ENCODE data around the gene LAMA4.

DNA sequence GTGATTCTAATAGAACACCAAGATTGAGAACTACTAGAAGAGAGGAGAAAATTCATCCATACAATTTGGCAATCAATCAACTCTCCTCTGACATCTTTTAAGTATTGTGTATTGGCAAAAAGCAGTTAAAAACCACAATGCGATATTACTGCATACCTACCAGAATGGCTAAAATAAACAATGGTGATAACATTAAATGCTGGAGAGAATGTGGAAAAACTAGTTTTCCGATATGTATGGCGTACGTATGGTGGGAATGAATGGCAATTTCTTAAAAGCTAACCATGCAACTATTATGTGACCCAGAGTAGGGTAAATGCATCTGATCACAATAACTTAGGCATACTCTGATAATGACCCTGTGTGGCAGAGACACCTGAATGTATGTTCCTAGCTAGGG is 29.3 kb upstream of the LAMA4 start:
- TF ChIP-seq, protein P1, sequence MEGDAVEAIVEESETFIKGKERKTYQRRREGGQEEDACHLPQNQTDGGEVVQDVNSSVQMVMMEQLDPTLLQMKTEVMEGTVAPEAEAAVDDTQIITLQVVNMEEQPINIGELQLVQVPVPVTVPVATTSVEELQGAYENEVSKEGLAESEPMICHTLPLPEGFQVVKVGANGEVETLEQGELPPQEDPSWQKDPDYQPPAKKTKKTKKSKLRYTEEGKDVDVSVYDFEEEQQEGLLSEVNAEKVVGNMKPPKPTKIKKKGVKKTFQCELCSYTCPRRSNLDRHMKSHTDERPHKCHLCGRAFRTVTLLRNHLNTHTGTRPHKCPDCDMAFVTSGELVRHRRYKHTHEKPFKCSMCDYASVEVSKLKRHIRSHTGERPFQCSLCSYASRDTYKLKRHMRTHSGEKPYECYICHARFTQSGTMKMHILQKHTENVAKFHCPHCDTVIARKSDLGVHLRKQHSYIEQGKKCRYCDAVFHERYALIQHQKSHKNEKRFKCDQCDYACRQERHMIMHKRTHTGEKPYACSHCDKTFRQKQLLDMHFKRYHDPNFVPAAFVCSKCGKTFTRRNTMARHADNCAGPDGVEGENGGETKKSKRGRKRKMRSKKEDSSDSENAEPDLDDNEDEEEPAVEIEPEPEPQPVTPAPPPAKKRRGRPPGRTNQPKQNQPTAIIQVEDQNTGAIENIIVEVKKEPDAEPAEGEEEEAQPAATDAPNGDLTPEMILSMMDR (IDR thresholded peaks at IDR 0.05) = no peak
- no peak for TF ChIP-seq EZH2 (IDR thresholded peaks at IDR 0.05)

Measured in neural progenitor cell (in vitro differentiated cells).